Cardiac septum (tissue), 1 donor: ENCODE data around the gene LUC7L3. TPM values are rescaled to one million over a fixed set of nuclear protein-coding genes. Genes with fewer than 3 reads are reported as not detected.
"Not testable (repeated sequence)": the region's sequence is repeated elsewhere in the genome, so short reads cannot be mapped to it uniquely, and the experiment has no call there.

Source experiments
- DNase-seq: peaks from one replicate; pipeline ENCODE4 v3.0.0-alpha.2; 2020; ENCODE audit warnings: low spot score
- intact Hi-C: fragments of 100-400 bp; cut with DNase I; formaldehyde crosslinking; loops from one replicate; pipeline ENCODE4 v1.14.0; 2022
- microRNA-seq: library from miRNA; unstranded; fragments of <30 nt; microRNA quantifications from one replicate; pipeline ENCODE4 v1.2.0, GENCODE V29; 2020
- total RNA-seq: library from RNA; stranded (reverse); fragmentation: NEBNext Ultra II Directional; extraction: Animal tissue kit (Norgen Biotek cat#: 25700); gene quantifications from one replicate; pipeline ENCODE4 v1.2.1, GENCODE V29; 2021
- donor health status: DM: no; HTN: no; CAD: no.

The LUC7L3 gene
- total RNA-seq, 1 donor from 2014 or later = 78.5 TPM

- intact Hi-C loops = no loop called here
Measured at GRCh38 chr17:50798424-50799288, 79.3 kb downstream of the LUC7L3 start.

GRCh38 chr17:50799582-50799981, 80.2 kb downstream of the LUC7L3 start:
- DNase-seq = no peak
- intact Hi-C loops = no loop called here

More at GRCh38 chr17:50798424-50799288, 79.3 kb downstream of the LUC7L3 start:
- DNase-seq = no peak

- intact Hi-C loops = no loop called here
- DNase-seq = no peak
Measured at GRCh38 chr17:50800196-50800700, 80.8 kb downstream of the LUC7L3 start.

- intact Hi-C loops = no loop called here
- no peak for DNase-seq
Measured at GRCh38 chr17:50802609-50803571, 83.5 kb downstream of the LUC7L3 start.

GRCh38 chr17:50803676-50804075, 84.3 kb downstream of the LUC7L3 start:
- no peak for DNase-seq
- intact Hi-C loops = no loop called here

- DNase-seq, intact Hi-C loops: not testable (repeated sequence)
Measured at GRCh38 chr17:50804749-50805475, 85.5 kb downstream of the LUC7L3 start.

GRCh38 chr17:50805486-50805885, 86.1 kb downstream of the LUC7L3 start:
- intact Hi-C loops = no loop called here
- no peak for DNase-seq

Small RNA genes lying within 50 kb of the gene (microRNA-seq; reads per million reads assigned to microRNA genes)
- not detected for gene MIR8059

Other genes with a start within 250 kb of the LUC7L3 start
- 35.4 TPM for gene RSAD1, start 240.7 kb upstream of the LUC7L3 start, total RNA-seq
- 0.13 TPM for gene MYCBPAP, start 211.2 kb upstream of the LUC7L3 start, total RNA-seq
- gene EPN3, start 186.9 kb upstream of the LUC7L3 start, total RNA-seq = 8.5 TPM
- 51.9 TPM for gene SPATA20, start 172.4 kb upstream of the LUC7L3 start, total RNA-seq
- gene CACNA1G, start 158.9 kb upstream of the LUC7L3 start, total RNA-seq = 0.13 TPM
- gene ABCC3, start 84.7 kb upstream of the LUC7L3 start, total RNA-seq = 1.9 TPM
- gene ANKRD40, start 11.7 kb upstream of the LUC7L3 start, total RNA-seq = 47.6 TPM
- gene ANKRD40CL, start 47.9 kb downstream of the LUC7L3 start, total RNA-seq = not detected
- gene WFIKKN2, start 116.0 kb downstream of the LUC7L3 start, total RNA-seq = 0.19 TPM
- 71.1 TPM for gene TOB1, start 146.8 kb downstream of the LUC7L3 start, total RNA-seq